Stimulated activated CD8-positive, alpha-beta memory T cell treated with anti-CD3 and anti-CD28 coated beads, Interleukin-7, amount 100 ng/mL, for 1 hour (primary cell): ENCODE data around the gene FAM240A.

Experiments
- DNase-seq, 2 donors: peaks; one replicate each; pipeline ENCODE4 v3.0.0-alpha.2; 2020; ENCODE audit warnings: low read depth in 2 of 2

The FAM240A gene

GRCh38 chr3:46674031-46674845, 61.9 kb downstream of the FAM240A start:
- DNase-seq = no peak

GRCh38 chr3:46675426-46675825, 63.1 kb downstream of the FAM240A start:
- no peak for DNase-seq
